ENCODE results near the gene NR5A2.

Gene NR5A2

DNA sequence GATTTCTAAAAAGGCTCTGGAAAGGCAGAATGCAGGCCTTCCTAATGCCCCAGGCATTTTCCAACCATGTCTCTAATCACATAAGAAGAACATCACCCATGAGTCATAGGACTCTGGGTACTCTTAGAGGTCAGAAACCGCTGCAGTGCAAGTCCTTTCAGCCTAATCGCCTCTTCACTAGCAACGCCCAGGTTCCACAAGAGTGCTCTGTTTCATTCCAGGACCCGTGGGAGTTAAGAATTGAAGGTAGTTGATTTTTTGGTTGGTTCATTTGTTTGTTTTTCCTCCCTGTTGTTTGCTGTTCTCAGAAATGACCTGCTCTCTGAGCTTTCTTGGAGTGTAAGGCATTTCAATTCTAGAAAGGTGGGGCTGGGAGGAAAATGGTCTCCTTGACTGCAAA, 123.2 kb downstream of the NR5A2 start:
- Histone ChIP-seq H3K4me3 (ENCODE audit: low read depth in 1 of 5, low read length in 5 of 5) (no peak overlapping the region), H3K9me3 (ENCODE audit: control insufficient read depth in 5 of 5, low read length in 5 of 5) (no peaks in the 10 kb centered on the region), H3K27ac (ENCODE audit: low read depth, low read length) (no peak overlapping the region), H3K27me3 (ENCODE audit: control insufficient read depth in 5 of 5, insufficient read depth in 4 of 5, low read length in 5 of 5) (no peaks in the 10 kb centered on the region), H3K4me1 (ENCODE audit: control insufficient read depth in 5 of 5, insufficient read depth in 5 of 5, low read length in 5 of 5) (peaks cover 0 to 16% (median 0%) of the 10 kb centered on the region in 5 donors), H3K9ac (ENCODE audit: low read length in 5 of 5) (no peak overlapping the region), H3K36me3 (ENCODE audit: control insufficient read depth in 5 of 5, insufficient read depth in 5 of 5, low read length in 5 of 5) (peaks cover 0 to 6% (median 0%) of the 10 kb centered on the region in 5 donors)

DNA sequence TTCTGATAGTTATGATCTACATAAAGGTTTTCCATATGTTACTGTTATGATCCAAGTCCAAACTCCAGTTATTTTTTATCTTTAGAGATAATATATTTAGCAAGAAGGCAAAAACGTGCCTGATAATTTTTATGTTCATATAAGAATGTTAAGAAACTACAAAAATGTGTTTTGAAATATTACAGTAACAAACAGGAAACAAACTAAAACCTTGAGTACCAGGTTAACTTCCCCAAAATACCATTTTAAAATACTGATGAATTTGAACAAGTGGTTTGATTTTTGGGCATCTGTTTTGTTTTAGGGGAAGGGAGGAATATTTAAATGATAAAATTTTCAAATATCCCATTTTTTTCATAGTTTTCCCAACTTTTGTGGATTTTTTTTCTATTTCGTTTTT, 124.8 kb downstream of the NR5A2 start:
- H3K9me3 ChIP-seq (ENCODE audit: control insufficient read depth in 5 of 5, low read length in 5 of 5) = no peaks in the 10 kb centered on the region
- H3K9ac ChIP-seq (ENCODE audit: low read length in 5 of 5) = no peak overlapping the region
- no peaks in the 10 kb centered on the region for H3K27me3 ChIP-seq (ENCODE audit: control insufficient read depth in 5 of 5, insufficient read depth in 4 of 5, low read length in 5 of 5)
- H3K4me3 ChIP-seq (ENCODE audit: low read depth in 1 of 5, low read length in 5 of 5) = no peak overlapping the region
- peaks cover 0 to 16% (median 0%) of the 10 kb centered on the region in 5 donors for H3K4me1 ChIP-seq (ENCODE audit: control insufficient read depth in 5 of 5, insufficient read depth in 5 of 5, low read length in 5 of 5)
- peaks cover 0 to 6% (median 0%) of the 10 kb centered on the region in 5 donors for H3K36me3 ChIP-seq (ENCODE audit: control insufficient read depth in 5 of 5, insufficient read depth in 5 of 5, low read length in 5 of 5)
- no peak overlapping the region for H3K27ac ChIP-seq (ENCODE audit: low read depth, low read length)

DNA sequence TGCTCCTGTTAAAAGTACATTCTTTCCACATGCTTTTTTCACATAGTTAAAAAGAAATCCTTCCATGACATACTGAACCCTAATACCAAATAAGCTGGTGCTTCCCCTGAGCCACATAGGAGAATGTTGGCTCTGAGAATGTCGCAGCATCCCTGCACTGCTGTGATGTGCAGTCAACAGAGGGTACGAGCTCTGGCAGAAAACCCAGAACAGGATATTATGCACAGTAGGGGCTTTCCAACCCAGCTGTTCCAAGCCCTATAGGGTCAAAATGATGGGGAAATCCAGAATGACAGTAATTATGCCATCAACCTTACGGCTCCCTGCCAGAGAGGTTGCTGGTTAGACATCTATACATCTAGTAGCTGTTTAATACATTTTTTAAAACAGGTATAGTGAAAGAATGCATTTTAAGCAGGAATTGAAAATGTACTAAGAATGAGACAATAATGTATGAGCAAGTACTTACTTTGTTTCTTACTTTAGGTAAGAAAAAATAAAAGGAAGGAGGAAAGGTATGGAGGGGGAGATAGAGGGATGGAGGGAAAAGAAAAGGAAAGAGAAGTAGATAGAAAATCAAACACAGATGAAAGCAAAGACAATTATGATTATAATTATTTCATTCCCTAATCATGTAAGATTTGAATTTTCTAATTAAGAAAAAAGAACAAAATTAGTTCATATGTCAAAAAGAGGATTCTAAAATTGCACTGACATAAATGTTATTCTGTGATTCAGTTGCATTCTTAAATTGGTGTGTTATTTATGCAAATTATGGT, 126.0 kb downstream of the NR5A2 start:
- Histone ChIP-seq H3K9ac (ENCODE audit: low read length in 5 of 5) (no peak overlapping the region), H3K4me3 (ENCODE audit: low read depth in 1 of 5, low read length in 5 of 5) (no peak overlapping the region), H3K27ac (ENCODE audit: low read depth, low read length) (no peak overlapping the region), H3K36me3 (ENCODE audit: control insufficient read depth in 5 of 5, insufficient read depth in 5 of 5, low read length in 5 of 5) (no peaks in the 10 kb centered on the region), H3K9me3 (ENCODE audit: control insufficient read depth in 5 of 5, low read length in 5 of 5) (no peaks in the 10 kb centered on the region), H3K27me3 (ENCODE audit: control insufficient read depth in 5 of 5, insufficient read depth in 4 of 5, low read length in 5 of 5) (no peaks in the 10 kb centered on the region), H3K4me1 (ENCODE audit: control insufficient read depth in 5 of 5, insufficient read depth in 5 of 5, low read length in 5 of 5) (peaks cover 0 to 16% (median 0%) of the 10 kb centered on the region in 5 donors)

DNA sequence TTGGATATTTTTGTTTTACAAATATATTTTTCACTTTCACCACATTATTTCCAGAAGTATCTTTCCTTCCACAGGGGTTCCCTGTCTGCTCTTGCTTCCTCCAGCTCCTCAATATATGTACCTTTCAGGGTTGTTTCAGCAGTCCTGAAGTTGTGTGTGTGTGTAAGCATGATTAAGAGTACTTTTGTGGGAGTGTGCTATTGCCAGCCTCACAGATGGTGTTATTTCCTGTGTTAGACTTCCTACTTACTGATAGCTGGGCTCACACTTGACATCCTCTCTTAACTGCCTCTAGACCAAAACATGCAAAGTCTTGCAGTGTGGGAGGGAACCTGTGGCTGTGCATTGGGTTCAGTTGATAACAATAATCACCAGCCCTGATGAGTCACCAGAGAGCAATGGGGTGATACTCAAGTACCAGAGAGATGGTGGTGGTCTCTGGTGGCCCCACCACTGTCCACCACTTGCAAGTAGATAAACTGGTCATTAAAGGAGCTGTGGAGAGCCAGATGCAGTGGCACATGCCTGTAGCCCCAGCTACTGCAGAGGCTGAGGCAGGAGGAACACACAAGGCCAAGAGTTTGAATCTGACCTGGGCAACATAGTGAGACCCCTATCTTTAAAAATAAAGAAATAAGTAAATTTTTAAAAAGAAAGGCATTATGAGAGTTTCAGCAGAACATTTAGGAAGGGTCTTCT, 126.7 kb downstream of the NR5A2 start:
- Histone ChIP-seq H3K27ac (ENCODE audit: low read depth, low read length) (no peak overlapping the region), H3K4me1 (ENCODE audit: control insufficient read depth in 5 of 5, insufficient read depth in 5 of 5, low read length in 5 of 5) (peaks cover 0 to 16% (median 0%) of the 10 kb centered on the region in 5 donors), H3K9me3 (ENCODE audit: control insufficient read depth in 5 of 5, low read length in 5 of 5) (no peaks in the 10 kb centered on the region), H3K4me3 (ENCODE audit: low read depth in 1 of 5, low read length in 5 of 5) (no peak overlapping the region), H3K27me3 (ENCODE audit: control insufficient read depth in 5 of 5, insufficient read depth in 4 of 5, low read length in 5 of 5) (no peaks in the 10 kb centered on the region), H3K9ac (ENCODE audit: low read length in 5 of 5) (no peak overlapping the region), H3K36me3 (ENCODE audit: control insufficient read depth in 5 of 5, insufficient read depth in 5 of 5, low read length in 5 of 5) (no peaks in the 10 kb centered on the region)

GRCh38 chr1:200157715-200158114, 130.2 kb downstream of the NR5A2 start:
- Histone ChIP-seq H3K9ac (ENCODE audit: low read length in 5 of 5) (no peak overlapping the region), H3K27ac (ENCODE audit: low read depth, low read length) (no peak overlapping the region), H3K4me3 (ENCODE audit: low read depth in 1 of 5, low read length in 5 of 5) (no peak overlapping the region), H3K9me3 (ENCODE audit: control insufficient read depth in 5 of 5, low read length in 5 of 5) (no peaks in the 10 kb centered on the region), H3K27me3 (ENCODE audit: control insufficient read depth in 5 of 5, insufficient read depth in 4 of 5, low read length in 5 of 5) (no peaks in the 10 kb centered on the region), H3K4me1 (ENCODE audit: control insufficient read depth in 5 of 5, insufficient read depth in 5 of 5, low read length in 5 of 5) (peaks cover 0 to 13% (median 0%) of the 10 kb centered on the region in 5 donors), H3K36me3 (ENCODE audit: control insufficient read depth in 5 of 5, insufficient read depth in 5 of 5, low read length in 5 of 5) (no peaks in the 10 kb centered on the region)

- H3K9me3 ChIP-seq (ENCODE audit: control insufficient read depth in 5 of 5, low read length in 5 of 5) = no peaks in the 10 kb centered on the region
- no peak overlapping the region for H3K4me3 ChIP-seq (ENCODE audit: low read depth in 1 of 5, low read length in 5 of 5)
- H3K27me3 ChIP-seq (ENCODE audit: control insufficient read depth in 5 of 5, insufficient read depth in 4 of 5, low read length in 5 of 5) = no peaks in the 10 kb centered on the region
- no peak overlapping the region for H3K27ac ChIP-seq (ENCODE audit: low read depth, low read length)
- no peak overlapping the region for H3K9ac ChIP-seq (ENCODE audit: low read length in 5 of 5)
- H3K36me3 ChIP-seq (ENCODE audit: control insufficient read depth in 5 of 5, insufficient read depth in 5 of 5, low read length in 5 of 5) = no peaks in the 10 kb centered on the region
- H3K4me1 ChIP-seq (ENCODE audit: control insufficient read depth in 5 of 5, insufficient read depth in 5 of 5, low read length in 5 of 5) = no peaks in the 10 kb centered on the region
Observed at GRCh38 chr1:200161801-200162200, 134.3 kb downstream of the NR5A2 start.

- H3K4me3 ChIP-seq (ENCODE audit: low read depth in 1 of 5, low read length in 5 of 5) = no peak overlapping the region
- no peaks in the 10 kb centered on the region for H3K4me1 ChIP-seq (ENCODE audit: control insufficient read depth in 5 of 5, insufficient read depth in 5 of 5, low read length in 5 of 5)
- H3K27ac ChIP-seq (ENCODE audit: low read depth, low read length) = no peak overlapping the region
- H3K9me3 ChIP-seq (ENCODE audit: control insufficient read depth in 5 of 5, low read length in 5 of 5) = no peaks in the 10 kb centered on the region
- no peaks in the 10 kb centered on the region for H3K27me3 ChIP-seq (ENCODE audit: control insufficient read depth in 5 of 5, insufficient read depth in 4 of 5, low read length in 5 of 5)
- H3K9ac ChIP-seq (ENCODE audit: low read length in 5 of 5) = no peak overlapping the region
- no peaks in the 10 kb centered on the region for H3K36me3 ChIP-seq (ENCODE audit: control insufficient read depth in 5 of 5, insufficient read depth in 5 of 5, low read length in 5 of 5)
Observed at GRCh38 chr1:200162258-200162657, 134.7 kb downstream of the NR5A2 start.

- H3K9ac ChIP-seq (ENCODE audit: low read length in 5 of 5) = no peak overlapping the region
- H3K36me3 ChIP-seq (ENCODE audit: control insufficient read depth in 5 of 5, insufficient read depth in 5 of 5, low read length in 5 of 5) = no peaks in the 10 kb centered on the region
- H3K4me1 ChIP-seq (ENCODE audit: control insufficient read depth in 5 of 5, insufficient read depth in 5 of 5, low read length in 5 of 5) = no peaks in the 10 kb centered on the region
- no peak overlapping the region for H3K27ac ChIP-seq (ENCODE audit: low read depth, low read length)
- no peak overlapping the region for H3K4me3 ChIP-seq (ENCODE audit: low read depth in 1 of 5, low read length in 5 of 5)
- H3K27me3 ChIP-seq (ENCODE audit: control insufficient read depth in 5 of 5, insufficient read depth in 4 of 5, low read length in 5 of 5) = no peaks in the 10 kb centered on the region
- no peaks in the 10 kb centered on the region for H3K9me3 ChIP-seq (ENCODE audit: control insufficient read depth in 5 of 5, low read length in 5 of 5)
Observed at GRCh38 chr1:200162877-200163276, 135.4 kb downstream of the NR5A2 start.

GRCh38 chr1:200163911-200164310, 136.4 kb downstream of the NR5A2 start:
- H3K27me3 ChIP-seq (ENCODE audit: control insufficient read depth in 5 of 5, insufficient read depth in 4 of 5, low read length in 5 of 5) = no peaks in the 10 kb centered on the region
- H3K36me3 ChIP-seq (ENCODE audit: control insufficient read depth in 5 of 5, insufficient read depth in 5 of 5, low read length in 5 of 5) = no peaks in the 10 kb centered on the region
- no peak overlapping the region for H3K9ac ChIP-seq (ENCODE audit: low read length in 5 of 5)
- no peaks in the 10 kb centered on the region for H3K9me3 ChIP-seq (ENCODE audit: control insufficient read depth in 5 of 5, low read length in 5 of 5)
- no peaks in the 10 kb centered on the region for H3K4me1 ChIP-seq (ENCODE audit: control insufficient read depth in 5 of 5, insufficient read depth in 5 of 5, low read length in 5 of 5)
- H3K27ac ChIP-seq (ENCODE audit: low read depth, low read length) = no peak overlapping the region
- H3K4me3 ChIP-seq (ENCODE audit: low read depth in 1 of 5, low read length in 5 of 5) = no peak overlapping the region

DNA sequence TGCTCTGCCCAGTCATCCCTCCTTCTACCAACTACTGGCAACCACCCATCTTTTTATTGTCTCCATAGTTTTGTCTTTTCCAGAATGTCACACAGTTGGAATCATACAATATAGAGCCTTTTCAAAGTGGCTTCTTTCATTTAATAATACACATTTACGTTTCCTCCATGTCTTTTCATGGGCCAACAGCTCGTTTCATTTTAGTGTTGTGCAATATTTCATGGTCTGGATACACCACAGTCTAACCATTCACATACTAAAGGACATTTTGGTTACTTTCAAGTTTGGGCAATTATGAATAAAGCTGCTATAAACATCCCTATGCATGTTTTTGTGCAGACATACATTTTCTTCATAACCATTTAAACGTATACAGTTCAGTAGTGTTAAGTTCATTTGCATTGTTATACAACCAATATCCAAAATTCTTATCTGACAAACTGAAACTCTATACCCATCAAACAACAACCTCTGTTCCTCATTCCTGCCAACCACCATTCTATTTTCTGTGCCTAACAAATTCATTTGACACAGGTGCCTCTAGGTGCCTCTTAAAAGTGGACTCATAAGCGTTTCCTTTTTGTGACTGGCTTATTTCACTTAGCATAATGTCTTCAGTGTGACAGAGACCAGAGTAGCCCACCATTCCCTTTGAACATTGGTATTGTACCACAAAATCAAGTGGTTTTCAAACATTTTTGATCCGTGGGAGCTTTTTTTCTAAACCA, 138.1 kb downstream of the NR5A2 start:
- Histone ChIP-seq H3K4me1 (ENCODE audit: control insufficient read depth in 5 of 5, insufficient read depth in 5 of 5, low read length in 5 of 5) (no peaks in the 10 kb centered on the region), H3K4me3 (ENCODE audit: low read depth in 1 of 5, low read length in 5 of 5) (no peak overlapping the region), H3K9ac (ENCODE audit: low read length in 5 of 5) (no peak overlapping the region), H3K27ac (ENCODE audit: low read depth, low read length) (no peak overlapping the region), H3K27me3 (ENCODE audit: control insufficient read depth in 5 of 5, insufficient read depth in 4 of 5, low read length in 5 of 5) (no peaks in the 10 kb centered on the region), H3K36me3 (ENCODE audit: control insufficient read depth in 5 of 5, insufficient read depth in 5 of 5, low read length in 5 of 5) (no peaks in the 10 kb centered on the region), H3K9me3 (ENCODE audit: control insufficient read depth in 5 of 5, low read length in 5 of 5) (no peaks in the 10 kb centered on the region)
